GM11168 (cell line): ENCODE data around the gene VIPR2.

Experiments used
- in situ Hi-C: fragments of 300-500 bp; cut with MboI; formaldehyde crosslinking; loops from one replicate; pipeline ENCODE4 v1.12.0; 2022; ENCODE audit warnings: low sequenced_read_pairs; ENCODE audit not compliant: unreplicated experiment

VIPR2 gene

GRCh38 chr7:159071260-159071659 is 73.4 kb downstream of the VIPR2 start:
- in situ Hi-C loops, result no loop called here

- in situ Hi-C loops, result no loop called here
These were observed 74.1 kb downstream of the VIPR2 start for GRCh38 chr7:159070431-159071148.

GRCh38 chr7:159068893-159069448 is 75.7 kb downstream of the VIPR2 start:
- in situ Hi-C loops, result no loop called here

- in situ Hi-C loops, result no loop called here
These were observed 76.2 kb downstream of the VIPR2 start for GRCh38 chr7:159068488-159068811.

- in situ Hi-C loops, result no loop called here
These were observed 76.8 kb downstream of the VIPR2 start for GRCh38 chr7:159067576-159068487.

GRCh38 chr7:159066816-159067575 is 77.7 kb downstream of the VIPR2 start:
- in situ Hi-C loops, result no loop called here

GRCh38 chr7:159065852-159066480 is 78.7 kb downstream of the VIPR2 start:
- in situ Hi-C loops, result no loop called here

GRCh38 chr7:159064816-159065510 is 79.7 kb downstream of the VIPR2 start:
- in situ Hi-C loops, result no loop called here

- in situ Hi-C loops, result no loop called here
These were observed 80.4 kb downstream of the VIPR2 start for GRCh38 chr7:159064121-159064815.

- in situ Hi-C loops, result no loop called here
These were observed 81.4 kb downstream of the VIPR2 start for GRCh38 chr7:159063046-159063840.

GRCh38 chr7:159062569-159062968 is 82.1 kb downstream of the VIPR2 start:
- in situ Hi-C loops, result no loop called here

GRCh38 chr7:159061674-159062212 is 82.9 kb downstream of the VIPR2 start:
- in situ Hi-C loops, result no loop called here

- in situ Hi-C loops, result no loop called here
These were observed 83.5 kb downstream of the VIPR2 start for GRCh38 chr7:159061209-159061608.

GRCh38 chr7:159060440-159060839 is 84.2 kb downstream of the VIPR2 start:
- in situ Hi-C loops, result no loop called here

- in situ Hi-C loops, result no loop called here
These were observed 85.0 kb downstream of the VIPR2 start for GRCh38 chr7:159059629-159060028.

- in situ Hi-C loops, result no loop called here
These were observed 87.0 kb downstream of the VIPR2 start for GRCh38 chr7:159057647-159058046.

GRCh38 chr7:159056737-159057136 is 87.9 kb downstream of the VIPR2 start:
- in situ Hi-C loops, result no loop called here

- in situ Hi-C loops, result no loop called here
These were observed 92.8 kb downstream of the VIPR2 start for GRCh38 chr7:159051916-159052315.
